Nephron progenitor cell (in vitro differentiated cells): ENCODE measurements around the gene ETNPPL.

Experiments
- DNase-seq: peaks from one replicate; pipeline ENCODE4 v3.0.0; 2021
- H3K27ac Mint-ChIP-seq: 2 replicates; pipeline ENCODE4 v1.8.0; 2021; ENCODE audit warnings: mild to moderate bottlenecking, moderate library complexity, mixed read lengths
- H3K27me3 Mint-ChIP-seq: 2 replicates; pipeline ENCODE4 v1.8.0; 2021; ENCODE audit warnings: mild to moderate bottlenecking, low read depth, mixed read lengths; ENCODE audit not compliant: poor library complexity
- H3K36me3 Mint-ChIP-seq: 2 replicates; pipeline ENCODE4 v1.8.0; 2021; ENCODE audit warnings: low read depth, mixed read lengths
- H3K4me1 Mint-ChIP-seq: 2 replicates; pipeline ENCODE4 v1.8.0; 2021; ENCODE audit warnings: mixed read lengths
- H3K4me3 Mint-ChIP-seq: 2 replicates; pipeline ENCODE4 v1.8.0; 2021; ENCODE audit warnings: mild to moderate bottlenecking, moderate library complexity, mixed read lengths
- H3K9me3 Mint-ChIP-seq: 2 replicates; pipeline ENCODE4 v1.8.0; 2021; ENCODE audit warnings: mild to moderate bottlenecking, moderate library complexity, mixed read lengths
- CTCF ChIP-seq: fragments of 200-600 bp; sonication (generic); IDR thresholded peaks from 2 replicates; pipeline ENCODE4 v1.5.0; 2021; ENCODE audit warnings: antibody characterized with exemption

ETNPPL gene

DNA sequence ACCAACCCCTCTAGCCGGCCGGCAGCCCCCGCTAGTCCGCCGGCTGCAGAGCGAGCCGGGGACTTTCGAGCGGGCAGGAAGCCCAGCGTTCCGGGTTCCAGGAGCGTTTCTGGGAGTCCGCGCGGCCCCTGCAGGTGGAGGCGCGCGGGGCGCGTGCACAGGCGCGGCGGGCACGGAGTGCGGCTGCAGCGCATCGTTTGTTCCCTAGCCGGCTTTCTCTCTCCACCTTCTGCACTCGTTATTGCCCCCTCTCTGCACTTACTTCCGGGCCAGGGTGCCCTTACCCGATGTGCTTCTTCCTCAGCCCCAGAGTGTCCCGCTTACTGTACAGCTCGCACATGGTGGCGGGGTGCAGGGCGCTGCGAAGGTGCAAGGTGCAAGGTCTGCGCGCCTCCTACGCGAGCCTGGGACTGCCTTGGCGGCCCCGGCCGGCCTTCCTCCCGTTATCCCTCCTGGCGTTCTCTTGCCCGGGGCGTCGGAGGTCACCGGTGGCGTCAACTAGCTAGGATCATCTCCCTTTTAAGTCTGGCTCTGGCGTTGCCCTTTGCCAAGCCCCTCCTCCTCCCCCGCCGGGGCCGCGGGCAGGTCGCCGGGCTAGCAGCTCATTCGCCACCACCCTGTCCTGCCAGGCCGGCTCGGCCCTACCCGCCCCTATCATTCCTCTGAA, at the start of gene ETNPPL:
Gene ETNPPL, minus strand, starts transcription at position 495 of the 667 bp plus-strand sequence. Its CDS starts 155 bp downstream, at position 340.
- no peaks in the 10 kb centered on the region for H3K36me3 Mint-ChIP-seq
- H3K27me3 Mint-ChIP-seq: peaks cover 62% of the 10 kb centered on the region

DNA sequence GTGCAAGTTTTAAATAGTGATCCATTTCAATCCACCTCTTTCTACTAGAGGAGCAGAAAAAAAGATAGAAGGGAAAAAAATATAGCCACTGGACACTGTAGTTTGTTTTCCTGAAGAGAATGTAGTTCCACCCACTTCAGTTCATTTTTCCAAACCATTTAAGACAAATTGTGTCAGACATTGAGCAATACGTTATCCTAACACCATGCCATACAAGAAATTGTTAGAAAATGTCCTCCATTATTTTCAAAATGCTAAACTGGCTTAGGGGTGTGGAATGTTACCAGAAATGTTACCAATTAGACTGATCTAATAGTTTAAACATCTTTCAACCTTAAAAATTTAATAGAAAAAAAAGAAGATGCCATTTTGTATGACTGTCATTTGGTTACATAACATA, 48.6 kb upstream of the ETNPPL start:
- Mint-ChIP-seq H3K27ac (no peak overlapping the region), H3K9me3 (no peaks in the 10 kb centered on the region), H3K4me3 (no peak overlapping the region), H3K36me3 (no peaks in the 10 kb centered on the region), H3K4me1 (no peaks in the 10 kb centered on the region), H3K27me3 (peaks cover 2% of the 10 kb centered on the region)
- no peak for DNase-seq
- TF ChIP-seq CTCF: no peak

More for the DNA sequence above, at the start of gene ETNPPL:
- DNase-seq: peak; percentile 77
- no peak for TF ChIP-seq CTCF
- peaks cover 16% of the 10 kb centered on the region for H3K4me1 Mint-ChIP-seq
- H3K4me3 Mint-ChIP-seq: peak within 1 kb of the TSS; percentile 86
- no peak within 1 kb of the TSS for H3K27ac Mint-ChIP-seq
- peaks cover 4% of the 10 kb centered on the region for H3K9me3 Mint-ChIP-seq

GRCh38 chr4:108810087-108810486, 47.2 kb upstream of the ETNPPL start:
- no peak overlapping the region for H3K27ac Mint-ChIP-seq
- H3K36me3 Mint-ChIP-seq: no peaks in the 10 kb centered on the region
- H3K9me3 Mint-ChIP-seq: no peaks in the 10 kb centered on the region
- no peak overlapping the region for H3K4me3 Mint-ChIP-seq
- H3K27me3 Mint-ChIP-seq: no peaks in the 10 kb centered on the region
- H3K4me1 Mint-ChIP-seq: no peaks in the 10 kb centered on the region
- TF ChIP-seq CTCF: no peak
- no peak for DNase-seq

DNA sequence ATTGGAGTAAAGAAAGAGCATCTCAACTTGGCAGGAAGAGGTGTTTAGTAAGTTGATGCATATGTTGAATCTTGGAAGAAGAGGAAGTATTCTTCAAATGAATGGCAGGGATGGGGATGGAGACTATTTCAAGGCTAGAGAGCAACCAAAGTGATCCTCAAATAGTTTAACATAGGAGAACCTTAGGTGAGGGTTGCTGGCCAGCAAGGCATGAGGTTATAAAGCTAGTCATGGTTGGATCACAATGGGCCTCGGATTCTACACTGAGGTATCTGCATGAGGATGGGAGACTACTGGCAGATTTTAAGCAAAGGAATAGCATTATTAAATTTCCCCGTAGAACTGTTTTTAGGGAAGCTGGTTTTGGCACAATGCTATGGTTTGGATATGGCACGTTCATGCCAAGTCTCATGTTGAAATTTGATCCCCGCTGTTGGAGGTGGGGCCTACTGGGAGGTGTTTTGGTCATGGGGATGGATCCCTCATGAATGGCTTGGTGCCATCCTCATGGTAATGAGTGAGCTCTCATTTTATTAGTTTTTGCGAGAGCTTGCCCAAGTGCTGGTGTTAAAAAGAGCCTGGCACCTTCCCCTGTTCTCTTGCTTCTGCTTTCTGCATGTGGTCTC, 41.9 kb upstream of the ETNPPL start:
- no peaks in the 10 kb centered on the region for H3K27me3 Mint-ChIP-seq
- DNase-seq: no peak
- no peaks in the 10 kb centered on the region for H3K36me3 Mint-ChIP-seq
- TF ChIP-seq CTCF: no peak
- no peaks in the 10 kb centered on the region for H3K4me1 Mint-ChIP-seq
- no peaks in the 10 kb centered on the region for H3K9me3 Mint-ChIP-seq
- no peak overlapping the region for H3K27ac Mint-ChIP-seq
- no peak overlapping the region for H3K4me3 Mint-ChIP-seq

DNA sequence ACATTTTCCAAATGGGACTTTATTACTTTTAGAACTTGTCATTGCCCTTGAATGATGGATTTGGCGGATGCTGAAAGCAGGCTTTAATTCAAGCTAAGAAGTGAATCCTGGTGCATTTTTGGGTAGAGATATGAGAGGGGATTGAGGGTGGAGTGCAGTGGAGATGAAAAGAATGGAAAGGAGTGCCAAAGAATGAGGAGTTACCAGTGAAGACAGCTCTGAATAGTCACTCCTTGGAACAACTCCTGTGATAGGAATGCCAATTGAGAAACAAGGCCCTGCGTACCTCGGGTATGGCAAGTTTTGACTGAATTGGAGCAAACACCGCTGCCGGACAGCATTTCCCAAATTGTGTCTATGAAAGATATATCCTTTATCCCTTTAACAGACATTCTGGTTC, 36.5 kb upstream of the ETNPPL start:
- Mint-ChIP-seq H3K27ac (no peak overlapping the region), H3K4me3 (no peak overlapping the region), H3K36me3 (no peaks in the 10 kb centered on the region), H3K27me3 (peaks cover 6% of the 10 kb centered on the region), H3K4me1 (no peaks in the 10 kb centered on the region), H3K9me3 (no peaks in the 10 kb centered on the region)
- TF ChIP-seq CTCF: no peak
- no peak for DNase-seq

- DNase-seq: no peak
- Mint-ChIP-seq H3K4me1 (no peaks in the 10 kb centered on the region), H3K27ac (no peak overlapping the region), H3K4me3 (no peak overlapping the region), H3K9me3 (no peaks in the 10 kb centered on the region), H3K36me3 (no peaks in the 10 kb centered on the region), H3K27me3 (peaks cover 6% of the 10 kb centered on the region)
- no peak for TF ChIP-seq CTCF
Measured at GRCh38 chr4:108796173-108796572, 33.3 kb upstream of the ETNPPL start.
